HG02981 (cell line): Measurements from ENCODE around the gene NPTN.

Experiments
- ATAC-seq: cut with Tn5 transposase; IDR thresholded peaks from one replicate; pipeline ENCODE4 v1.9.1; 2021; ENCODE audit warnings: mild to moderate bottlenecking, moderate library complexity; ENCODE audit not compliant: unreplicated experiment

The NPTN gene

DNA sequence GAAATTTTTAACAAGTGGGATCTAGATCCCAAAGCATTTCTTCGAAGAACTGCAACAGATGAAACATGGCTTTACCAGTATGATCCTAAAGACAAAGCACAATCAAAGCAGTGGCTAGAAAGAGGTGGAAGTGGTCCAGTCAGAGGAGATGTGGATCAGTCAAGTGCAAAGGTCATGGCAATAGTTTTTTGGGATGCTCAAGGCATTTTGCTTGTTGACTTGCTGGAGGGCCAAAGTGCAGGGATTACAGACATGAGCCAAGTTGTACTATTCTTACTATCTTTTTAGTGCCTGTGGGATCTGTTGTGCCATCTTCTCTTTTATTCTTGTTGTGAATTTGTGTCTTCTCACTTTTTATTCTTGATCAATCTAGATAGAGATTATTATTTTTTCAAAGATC is 108.3 kb downstream of the NPTN start:
- no peak for ATAC-seq

- no peak for ATAC-seq
Measured at GRCh38 chr15:73522011-73522410, 111.2 kb downstream of the NPTN start.

DNA sequence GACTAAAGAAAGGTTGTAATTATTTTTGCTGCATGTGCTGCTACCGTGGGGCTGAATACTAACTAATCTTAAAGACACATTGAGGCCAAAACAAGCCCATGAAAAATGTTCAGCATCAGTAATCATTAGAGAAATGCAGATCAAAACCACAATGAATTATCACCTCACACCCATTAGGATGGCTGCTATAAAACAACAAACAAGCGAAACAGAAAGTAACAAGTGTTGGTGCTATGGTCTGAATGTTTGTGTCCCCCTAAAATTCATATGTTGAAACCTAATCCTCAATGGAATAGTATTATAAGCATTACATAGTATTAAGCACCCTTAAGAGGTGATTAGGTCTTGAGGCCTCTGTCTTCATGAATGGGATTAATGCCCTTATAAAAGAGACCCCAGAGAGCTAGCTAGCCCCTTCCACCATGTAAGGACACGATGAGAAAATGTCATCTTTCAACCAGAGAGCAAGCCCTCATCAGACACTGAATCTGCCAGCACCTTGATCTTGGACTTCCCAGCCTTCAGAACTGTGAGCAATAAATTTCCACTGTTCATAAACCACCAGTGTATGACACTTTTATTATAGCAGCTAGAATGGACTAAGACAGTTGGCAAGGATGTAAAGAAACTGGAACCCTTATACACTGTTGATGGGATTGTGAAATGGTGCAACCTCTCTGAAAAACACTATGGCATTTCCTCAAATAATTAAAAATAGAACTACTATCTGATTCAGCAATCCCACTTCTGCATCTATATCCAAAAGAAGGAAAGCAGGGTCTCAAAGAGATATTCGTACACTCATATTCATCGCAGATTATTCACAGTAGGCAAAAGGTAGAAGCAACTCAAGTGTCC is 114.1 kb downstream of the NPTN start:
- ATAC-seq, result no peak

GRCh38 chr15:73518180-73518862 is 114.9 kb downstream of the NPTN start:
- ATAC-seq, result no peak

DNA sequence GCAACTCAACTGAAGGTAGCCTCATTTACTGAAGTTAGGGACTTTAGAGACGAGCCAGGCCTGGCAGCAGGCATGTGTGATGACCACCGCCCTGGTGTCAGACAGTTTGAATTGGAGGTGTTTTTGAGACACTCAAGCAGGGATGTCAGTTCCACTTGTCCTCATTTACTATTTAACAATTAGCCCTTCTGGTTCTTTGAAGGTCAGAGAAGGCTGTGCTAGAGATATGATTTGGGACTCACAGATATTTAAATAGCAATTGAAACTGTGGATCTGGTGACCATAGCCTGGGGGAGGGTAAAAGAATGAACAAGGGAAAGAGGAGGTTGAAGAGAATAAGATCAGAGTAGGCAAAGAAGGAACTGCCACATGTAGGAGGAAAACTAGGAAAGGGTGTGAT is 115.6 kb downstream of the NPTN start:
- no peak for ATAC-seq

GRCh38 chr15:73515527-73515926 is 117.7 kb downstream of the NPTN start:
- no peak for ATAC-seq
